DOHH2 (cell line): ENCODE data around the gene TMEM255B.

Experiments
- EZH2phosphoT487 ChIP-seq: fragments of 200-600 bp; sonication (generic); IDR thresholded peaks from 2 replicates; pipeline ENCODE4 v1.6.1; 2017; ENCODE audit warnings: borderline replicate concordance, mild to moderate bottlenecking, antibody characterized with exemption, low read length, moderate library complexity, mixed read lengths
- TF ChIP-seq, protein P1 (sequence below): fragments of 200-600 bp; sonication (generic); IDR thresholded peaks from one replicate; pipeline ENCODE4 v1.5.1; 2014; ENCODE audit warnings: antibody characterized with exemption, mild to moderate bottlenecking, low read depth, low read length; ENCODE audit not compliant: poor library complexity, severe bottlenecking

DNA sequence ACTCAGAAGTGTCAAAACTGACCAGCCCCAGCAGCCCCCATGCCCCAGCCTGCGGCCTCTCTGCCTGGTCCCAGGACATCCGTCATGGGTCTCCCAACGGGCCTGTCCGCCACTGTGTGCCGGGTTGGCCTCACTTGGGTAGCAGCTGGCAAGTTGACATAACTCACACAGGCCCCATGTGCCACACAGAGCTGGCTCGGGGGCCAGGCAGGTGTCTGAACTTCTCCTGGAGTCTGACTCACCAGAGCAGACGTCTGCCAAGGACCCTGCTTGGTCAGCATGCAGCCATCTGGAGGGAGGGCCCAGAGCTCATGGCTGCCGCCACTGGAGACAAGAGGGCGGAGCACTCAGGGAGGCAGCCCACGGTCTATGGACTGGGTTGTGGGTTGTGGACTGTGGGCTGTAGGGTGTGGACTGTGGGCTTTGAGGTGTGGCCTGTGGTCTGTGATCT is 32.0 kb upstream of the TMEM255B start:
- TF ChIP-seq, protein P1, sequence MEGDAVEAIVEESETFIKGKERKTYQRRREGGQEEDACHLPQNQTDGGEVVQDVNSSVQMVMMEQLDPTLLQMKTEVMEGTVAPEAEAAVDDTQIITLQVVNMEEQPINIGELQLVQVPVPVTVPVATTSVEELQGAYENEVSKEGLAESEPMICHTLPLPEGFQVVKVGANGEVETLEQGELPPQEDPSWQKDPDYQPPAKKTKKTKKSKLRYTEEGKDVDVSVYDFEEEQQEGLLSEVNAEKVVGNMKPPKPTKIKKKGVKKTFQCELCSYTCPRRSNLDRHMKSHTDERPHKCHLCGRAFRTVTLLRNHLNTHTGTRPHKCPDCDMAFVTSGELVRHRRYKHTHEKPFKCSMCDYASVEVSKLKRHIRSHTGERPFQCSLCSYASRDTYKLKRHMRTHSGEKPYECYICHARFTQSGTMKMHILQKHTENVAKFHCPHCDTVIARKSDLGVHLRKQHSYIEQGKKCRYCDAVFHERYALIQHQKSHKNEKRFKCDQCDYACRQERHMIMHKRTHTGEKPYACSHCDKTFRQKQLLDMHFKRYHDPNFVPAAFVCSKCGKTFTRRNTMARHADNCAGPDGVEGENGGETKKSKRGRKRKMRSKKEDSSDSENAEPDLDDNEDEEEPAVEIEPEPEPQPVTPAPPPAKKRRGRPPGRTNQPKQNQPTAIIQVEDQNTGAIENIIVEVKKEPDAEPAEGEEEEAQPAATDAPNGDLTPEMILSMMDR: no peak
- no peak for TF ChIP-seq EZH2phosphoT487
